ENCODE measurements around the gene AKR1C8. TPM values are rescaled to one million over a fixed set of nuclear protein-coding genes. Genes with fewer than 3 reads are reported as not detected.
"Not testable (repeated sequence)": the region's sequence is repeated elsewhere in the genome, so short reads cannot be mapped to it uniquely, and the experiment has no call there.

AKR1C8 gene
- total RNA-seq, 2 donors from 2014 or later = not detected

GRCh38 chr10:5151076-5151475 is 33.9 kb downstream of the AKR1C8 start:
- Mint-ChIP-seq H3K4me1 (ENCODE audit: low read depth) (no peaks in the 10 kb centered on the region), H3K36me3 (ENCODE audit: insufficient read depth in 2 of 2) (peaks cover 0 to 6% of the 10 kb centered on the region in 2 donors), H3K4me3 (no peak overlapping the region), H3K27me3 (ENCODE audit: low read depth) (no peaks in the 10 kb centered on the region), H3K9me3 (peaks cover 0 to 5% of the 10 kb centered on the region in 2 donors), H3K27ac (no peak overlapping the region)
- no peak for DNase-seq
- ATAC-seq (replicated peaks in 1 of 2) = no peak

GRCh38 chr10:5148678-5149032 is 36.3 kb downstream of the AKR1C8 start:
- Mint-ChIP-seq H3K9me3 (peaks cover 0 to 5% of the 10 kb centered on the region in 2 donors), H3K4me3 (no peak overlapping the region), H3K4me1 (ENCODE audit: low read depth) (no peaks in the 10 kb centered on the region), H3K27ac (no peak overlapping the region), H3K36me3 (ENCODE audit: insufficient read depth in 2 of 2) (peaks cover 0 to 6% of the 10 kb centered on the region in 2 donors), H3K27me3 (ENCODE audit: low read depth) (no peaks in the 10 kb centered on the region)
- ATAC-seq (replicated peaks in 1 of 2) (no peak), DNase-seq (no peak)

GRCh38 chr10:5147981-5148677 is 36.8 kb downstream of the AKR1C8 start:
- Mint-ChIP-seq H3K9me3 (peaks cover 0 to 8% of the 10 kb centered on the region in 2 donors), H3K4me1 (ENCODE audit: low read depth) (no peaks in the 10 kb centered on the region), H3K27me3 (ENCODE audit: low read depth) (no peaks in the 10 kb centered on the region), H3K4me3 (no peak overlapping the region), H3K27ac (no peak overlapping the region), H3K36me3 (ENCODE audit: insufficient read depth in 2 of 2) (peaks cover 0 to 6% of the 10 kb centered on the region in 2 donors)
- ATAC-seq (replicated peaks in 1 of 2) (no peak), DNase-seq (no peak)

- peaks cover 0 to 6% of the 10 kb centered on the region in 2 donors for H3K36me3 Mint-ChIP-seq (ENCODE audit: insufficient read depth in 2 of 2)
- H3K4me1 Mint-ChIP-seq (ENCODE audit: low read depth) = no peaks in the 10 kb centered on the region
- peaks cover 0 to 8% of the 10 kb centered on the region in 2 donors for H3K9me3 Mint-ChIP-seq
- H3K27me3 Mint-ChIP-seq (ENCODE audit: low read depth) = no peaks in the 10 kb centered on the region
- ATAC-seq (replicated peaks in 1 of 2) (no peak), DNase-seq (no peak)
- H3K4me3 Mint-ChIP-seq = no peak overlapping the region
- no peak overlapping the region for H3K27ac Mint-ChIP-seq
These were observed 37.5 kb downstream of the AKR1C8 start for GRCh38 chr10:5147255-5147980.

GRCh38 chr10:5146920-5147254 is 38.1 kb downstream of the AKR1C8 start:
- DNase-seq = no peak
- Mint-ChIP-seq H3K4me3 (no peak overlapping the region), H3K36me3 (ENCODE audit: insufficient read depth in 2 of 2) (peaks cover 0 to 6% of the 10 kb centered on the region in 2 donors), H3K27ac (no peak overlapping the region), H3K4me1 (ENCODE audit: low read depth) (no peaks in the 10 kb centered on the region), H3K27me3 (ENCODE audit: low read depth) (no peaks in the 10 kb centered on the region), H3K9me3 (peaks cover 0 to 8% of the 10 kb centered on the region in 2 donors)
- ATAC-seq (replicated peaks in 1 of 2) = no peak

- no peak for ATAC-seq (replicated peaks in 1 of 2)
- Mint-ChIP-seq H3K4me1 (ENCODE audit: low read depth) (no peaks in the 10 kb centered on the region), H3K9me3 (peaks cover 3 to 9% of the 10 kb centered on the region in 2 donors), H3K36me3 (ENCODE audit: insufficient read depth in 2 of 2) (no peaks in the 10 kb centered on the region), H3K27ac (no peak overlapping the region), H3K27me3 (ENCODE audit: low read depth) (no peaks in the 10 kb centered on the region), H3K4me3 (no peak overlapping the region)
- no peak for DNase-seq
These were observed 41.8 kb downstream of the AKR1C8 start for GRCh38 chr10:5143137-5143536.

GRCh38 chr10:5142199-5142598 is 42.8 kb downstream of the AKR1C8 start:
- DNase-seq = no peak
- ATAC-seq (replicated peaks in 1 of 2) = no peak
- H3K9me3 Mint-ChIP-seq = peaks cover 9 to 12% of the 10 kb centered on the region in 2 donors
- H3K27me3 Mint-ChIP-seq (ENCODE audit: low read depth) = no peaks in the 10 kb centered on the region
- H3K36me3 Mint-ChIP-seq (ENCODE audit: insufficient read depth in 2 of 2) = peaks cover 3 to 7% of the 10 kb centered on the region in 2 donors
- H3K27ac Mint-ChIP-seq = no peak overlapping the region
- H3K4me3 Mint-ChIP-seq = no peak overlapping the region
- no peaks in the 10 kb centered on the region for H3K4me1 Mint-ChIP-seq (ENCODE audit: low read depth)

GRCh38 chr10:5137699-5138098 is 47.3 kb downstream of the AKR1C8 start:
- H3K27ac Mint-ChIP-seq; H3K36me3 Mint-ChIP-seq (ENCODE audit: insufficient read depth in 2 of 2); H3K4me1 Mint-ChIP-seq (ENCODE audit: low read depth); H3K27me3 Mint-ChIP-seq (ENCODE audit: low read depth); H3K4me3 Mint-ChIP-seq; ATAC-seq (replicated peaks in 1 of 2); DNase-seq: not testable (repeated sequence)
- H3K9me3 Mint-ChIP-seq = peaks cover 11 to 15% of the 10 kb centered on the region in 2 donors

- Mint-ChIP-seq H3K27ac (no peak overlapping the region), H3K4me1 (ENCODE audit: low read depth) (no peaks in the 10 kb centered on the region), H3K9me3 (peaks cover 11 to 15% of the 10 kb centered on the region in 2 donors), H3K4me3 (no peak overlapping the region), H3K36me3 (ENCODE audit: insufficient read depth in 2 of 2) (peaks cover 5 to 7% of the 10 kb centered on the region in 2 donors), H3K27me3 (ENCODE audit: low read depth) (no peaks in the 10 kb centered on the region)
- ATAC-seq (replicated peaks in 1 of 2) = no peak
- DNase-seq = no peak
These were observed 48.4 kb downstream of the AKR1C8 start for GRCh38 chr10:5136468-5137087.

- H3K9me3 Mint-ChIP-seq = peaks cover 11 to 15% of the 10 kb centered on the region in 2 donors
- no peaks in the 10 kb centered on the region for H3K27me3 Mint-ChIP-seq (ENCODE audit: low read depth)
- H3K4me3 Mint-ChIP-seq = no peak overlapping the region
- DNase-seq (no peak), ATAC-seq (replicated peaks in 1 of 2) (no peak)
- no peak overlapping the region for H3K27ac Mint-ChIP-seq
- H3K36me3 Mint-ChIP-seq (ENCODE audit: insufficient read depth in 2 of 2) = peaks cover 5 to 7% of the 10 kb centered on the region in 2 donors
- H3K4me1 Mint-ChIP-seq (ENCODE audit: low read depth) = no peaks in the 10 kb centered on the region
These were observed 49.4 kb downstream of the AKR1C8 start for GRCh38 chr10:5135581-5135980.

GRCh38 chr10:5125315-5126044 is 59.5 kb downstream of the AKR1C8 start:
- DNase-seq (no peak), ATAC-seq (replicated peaks in 1 of 2) (no peak)
- Mint-ChIP-seq H3K36me3 (ENCODE audit: insufficient read depth in 2 of 2) (peaks cover 5 to 6% of the 10 kb centered on the region in 2 donors), H3K4me3 (no peak overlapping the region), H3K27ac (no peak overlapping the region), H3K27me3 (ENCODE audit: low read depth) (no peaks in the 10 kb centered on the region), H3K9me3 (peaks cover 4 to 7% of the 10 kb centered on the region in 2 donors), H3K4me1 (ENCODE audit: low read depth) (no peaks in the 10 kb centered on the region)

- H3K9me3 Mint-ChIP-seq = peaks cover 2 to 7% of the 10 kb centered on the region in 2 donors
- H3K27ac Mint-ChIP-seq = no peak overlapping the region
- no peaks in the 10 kb centered on the region for H3K4me1 Mint-ChIP-seq (ENCODE audit: low read depth)
- no peaks in the 10 kb centered on the region for H3K27me3 Mint-ChIP-seq (ENCODE audit: low read depth)
- no peak for ATAC-seq (replicated peaks in 1 of 2)
- peaks cover 6 to 8% of the 10 kb centered on the region in 2 donors for H3K36me3 Mint-ChIP-seq (ENCODE audit: insufficient read depth in 2 of 2)
- no peak overlapping the region for H3K4me3 Mint-ChIP-seq
- DNase-seq = no peak
These were observed 61.1 kb downstream of the AKR1C8 start for GRCh38 chr10:5123886-5124285.

- not testable (repeated sequence) for H3K36me3 Mint-ChIP-seq (ENCODE audit: insufficient read depth in 2 of 2); H3K4me1 Mint-ChIP-seq (ENCODE audit: low read depth); H3K27ac Mint-ChIP-seq; ATAC-seq (replicated peaks in 1 of 2); H3K27me3 Mint-ChIP-seq (ENCODE audit: low read depth); DNase-seq; H3K9me3 Mint-ChIP-seq; H3K4me3 Mint-ChIP-seq
These were observed 65.0 kb downstream of the AKR1C8 start for GRCh38 chr10:5119997-5120396.

Data from activated T-cell treated with anti-CD3 and anti-CD28 coated beads, Interleukin-2, amount 50 U/mL, for 72 hours (primary cell).